ENCODE results near the gene SALL1. TPM values are rescaled to one million over a fixed set of nuclear protein-coding genes. Genes with fewer than 3 reads are reported as not detected.

The SALL1 gene
- total and polyA plus RNA-seq, 7 donors = not detected

GRCh38 chr16:51116353-51116752 lies 34.7 kb downstream of the SALL1 start:
- Histone ChIP-seq H3K27me3 (ENCODE audit: insufficient read depth in 3 of 3, low read length in 2 of 3) (peaks cover 5 to 27% (median 11%) of the 10 kb centered on the region in 3 donors), H3K27ac (no peak overlapping the region), H3K4me1 (no peaks in the 10 kb centered on the region), H3K9me3 (no peaks in the 10 kb centered on the region), H3K4me3 (no peak overlapping the region), H3K36me3 (ENCODE audit: insufficient read depth in 1 of 2, low read depth in 1 of 2) (no peaks in the 10 kb centered on the region)
- intact Hi-C loops (cut with DNase I) = no loop called here
- WGBS, 3 donors = 43 to 58% (median 58%) methylated on average over 4 of the region's 4 CpGs
- no peak for TF ChIP-seq CTCF (IDR thresholded peaks at IDR 0.05)
- DNase-seq (no peak), ATAC-seq (no peak)

- no peak for DNase-seq
- TF ChIP-seq CTCF (IDR thresholded peaks at IDR 0.05) = no peak
- Histone ChIP-seq H3K9me3 (no peaks in the 10 kb centered on the region), H3K27me3 (ENCODE audit: insufficient read depth in 3 of 3, low read length in 2 of 3) (peaks cover 0 to 30% (median 12%) of the 10 kb centered on the region in 3 donors), H3K4me1 (no peaks in the 10 kb centered on the region), H3K4me3 (no peak overlapping the region), H3K27ac (no peak overlapping the region), H3K36me3 (ENCODE audit: insufficient read depth in 1 of 2, low read depth in 1 of 2) (no peaks in the 10 kb centered on the region)
- no peak for ATAC-seq
- WGBS, 3 donors = 34 to 39% (median 39%) methylated on average over 9 of the region's 9 CpGs
- intact Hi-C loops (cut with DNase I) = no loop called here
These were observed 36.7 kb downstream of the SALL1 start for GRCh38 chr16:51114382-51114781.

GRCh38 chr16:51113236-51114125 lies 37.6 kb downstream of the SALL1 start:
- H3K4me3 ChIP-seq = no peak overlapping the region
- intact Hi-C loops (cut with DNase I) = no loop called here
- H3K4me1 ChIP-seq = no peaks in the 10 kb centered on the region
- H3K36me3 ChIP-seq (ENCODE audit: insufficient read depth in 1 of 2, low read depth in 1 of 2) = no peaks in the 10 kb centered on the region
- WGBS, 3 donors = 5 to 6% (median 5%) methylated on average over 50 of the region's 50 CpGs
- ATAC-seq (no peak), DNase-seq (no peak)
- peaks cover 0 to 30% (median 12%) of the 10 kb centered on the region in 3 donors for H3K27me3 ChIP-seq (ENCODE audit: insufficient read depth in 3 of 3, low read length in 2 of 3)
- no peak overlapping the region for H3K27ac ChIP-seq
- no peak for TF ChIP-seq CTCF (IDR thresholded peaks at IDR 0.05)
- H3K9me3 ChIP-seq = no peaks in the 10 kb centered on the region

GRCh38 chr16:51112323-51112722 lies 38.7 kb downstream of the SALL1 start:
- Histone ChIP-seq H3K27ac (no peak overlapping the region), H3K9me3 (no peaks in the 10 kb centered on the region), H3K36me3 (ENCODE audit: insufficient read depth in 1 of 2, low read depth in 1 of 2) (no peaks in the 10 kb centered on the region), H3K4me3 (no peak overlapping the region), H3K4me1 (no peaks in the 10 kb centered on the region), H3K27me3 (ENCODE audit: insufficient read depth in 3 of 3, low read length in 2 of 3) (peaks cover 0 to 30% (median 12%) of the 10 kb centered on the region in 3 donors)
- 38 to 44% (median 43%) methylated on average over 3 of the region's 3 CpGs for WGBS, 3 donors
- ATAC-seq (no peak), DNase-seq (no peak)
- no peak for TF ChIP-seq CTCF (IDR thresholded peaks at IDR 0.05)
- intact Hi-C loops (cut with DNase I) = no loop called here
